GM03348 (cell line): Measurements from ENCODE around the gene MGAT3.
A peak's percentile ranks its signal among the peaks of the same experiment; 100 is the strongest.
"Not testable (repeated sequence)": the region's sequence is repeated elsewhere in the genome, so short reads cannot be mapped to it uniquely, and the experiment has no call there.

Experiments used
- DNase-seq: peaks from one replicate; pipeline ENCODE4 v3.0.0; 2012; ENCODE audit warnings: low spot score

The MGAT3 gene

GRCh38 chr22:39490966-39491680 is 34.3 kb downstream of the MGAT3 start:
- no peak for DNase-seq

- DNase-seq = no peak
Measured at GRCh38 chr22:39491696-39492095, 34.9 kb downstream of the MGAT3 start.

GRCh38 chr22:39492186-39492585 is 35.4 kb downstream of the MGAT3 start:
- DNase-seq = no peak

- DNase-seq = peak; percentile 85
Measured at GRCh38 chr22:39493759-39494158, 36.9 kb downstream of the MGAT3 start.

- DNase-seq = no peak
Measured at GRCh38 chr22:39494471-39495120, 37.8 kb downstream of the MGAT3 start.

GRCh38 chr22:39496131-39496838 is 39.5 kb downstream of the MGAT3 start:
- peak; percentile 71 for DNase-seq

- no peak for DNase-seq
Measured at GRCh38 chr22:39497429-39497828, 40.6 kb downstream of the MGAT3 start.

GRCh38 chr22:39498368-39498767 is 41.6 kb downstream of the MGAT3 start:
- no peak for DNase-seq

GRCh38 chr22:39498802-39499201 is 42.0 kb downstream of the MGAT3 start:
- DNase-seq = no peak

GRCh38 chr22:39500101-39500500 is 43.3 kb downstream of the MGAT3 start:
- no peak for DNase-seq

- DNase-seq = no peak
Measured at GRCh38 chr22:39501644-39502108, 44.9 kb downstream of the MGAT3 start.

GRCh38 chr22:39502109-39502788 is 45.4 kb downstream of the MGAT3 start, which contains the start of gene MIEF1:
Gene MIEF1, plus strand, starts transcription at chr22:39502290. Its CDS starts 9,005 bp downstream, at chr22:39511295.
- peak; percentile 98 for DNase-seq

- DNase-seq = no peak
Measured at GRCh38 chr22:39502789-39503409, 46.1 kb downstream of the MGAT3 start.

GRCh38 chr22:39503630-39504029 is 46.8 kb downstream of the MGAT3 start:
- no peak for DNase-seq

- no peak for DNase-seq
Measured at GRCh38 chr22:39504071-39504470, 47.3 kb downstream of the MGAT3 start.

- not testable (repeated sequence) for DNase-seq
Measured at GRCh38 chr22:39507021-39507420, 50.2 kb downstream of the MGAT3 start.

- DNase-seq = no peak
Measured at GRCh38 chr22:39508393-39508792, 51.6 kb downstream of the MGAT3 start.

- no peak for DNase-seq
Measured at GRCh38 chr22:39510529-39511149, 53.8 kb downstream of the MGAT3 start.

- DNase-seq = no peak
Measured at GRCh38 chr22:39511226-39511625, 54.4 kb downstream of the MGAT3 start.

- DNase-seq = no peak
Measured at GRCh38 chr22:39512026-39512425, 55.2 kb downstream of the MGAT3 start.

- DNase-seq = no peak
Measured at GRCh38 chr22:39513791-39514190, 57.0 kb downstream of the MGAT3 start.
